Colonic mucosa (tissue), 4 donors: ENCODE data around the gene ZFPM1. TPM values are rescaled to one million over a fixed set of nuclear protein-coding genes. Genes with fewer than 3 reads are reported as not detected.

ENCODE experiments used
- DNase-seq: peaks from one replicate; pipeline ENCODE4 v3.0.0-alpha.2; 2020
- H3K27ac ChIP-seq: fragments of 200-600 bp; one replicate; pipeline ENCODE4 v1.8.0; 2021
- H3K27me3 ChIP-seq: fragments of 200-600 bp; one replicate; pipeline ENCODE4 v1.8.0; 2021
- H3K36me3 ChIP-seq: fragments of 200-600 bp; one replicate; pipeline ENCODE4 v1.8.0; 2021
- H3K4me1 ChIP-seq: fragments of 200-600 bp; one replicate; pipeline ENCODE4 v1.8.0; 2021; ENCODE audit warnings: mild to moderate bottlenecking
- H3K4me3 ChIP-seq: fragments of 200-600 bp; one replicate; pipeline ENCODE4 v1.8.0; 2021
- H3K9ac ChIP-seq, 2 donors: one replicate each; pipeline ENCODE4 v1.7.0; 2013; ENCODE audit warnings: control low read depth in 2 of 2, low read depth in 2 of 2, low read length in 2 of 2
- H3K9me3 ChIP-seq: fragments of 200-600 bp; one replicate; pipeline ENCODE4 v1.8.0; 2021
- intact Hi-C: fragments of 100-400 bp; cut with DNase I; formaldehyde crosslinking; loops from one replicate; pipeline ENCODE4 v1.14.1; 2022
- total RNA-seq, 2 donors: library from RNA; stranded (reverse); fragmentation: NEBNext Ultra II Directional in 1 of 2; extraction: Animal tissue kit (Norgen Biotek cat#: 25700) in 1 of 2; gene quantifications; one replicate each; pipeline ENCODE4 v1.2.1, GENCODE V29; 2021
- TF ChIP-seq, protein P1 (sequence below): fragments of 200-600 bp; IDR thresholded peaks from one replicate; pipeline ENCODE4 v1.8.0; 2022; ENCODE audit warnings: antibody characterized with exemption, mild to moderate bottlenecking
- donor health status: healthy.
- donor health status: DM: no; HTN: no; CAD: no.
- donor health status: DM: no; HTN: no; CAD: no.

ZFPM1 gene
- total RNA-seq, 2 donors from 2014 or later, result 6.6 to 12.5 TPM

DNA sequence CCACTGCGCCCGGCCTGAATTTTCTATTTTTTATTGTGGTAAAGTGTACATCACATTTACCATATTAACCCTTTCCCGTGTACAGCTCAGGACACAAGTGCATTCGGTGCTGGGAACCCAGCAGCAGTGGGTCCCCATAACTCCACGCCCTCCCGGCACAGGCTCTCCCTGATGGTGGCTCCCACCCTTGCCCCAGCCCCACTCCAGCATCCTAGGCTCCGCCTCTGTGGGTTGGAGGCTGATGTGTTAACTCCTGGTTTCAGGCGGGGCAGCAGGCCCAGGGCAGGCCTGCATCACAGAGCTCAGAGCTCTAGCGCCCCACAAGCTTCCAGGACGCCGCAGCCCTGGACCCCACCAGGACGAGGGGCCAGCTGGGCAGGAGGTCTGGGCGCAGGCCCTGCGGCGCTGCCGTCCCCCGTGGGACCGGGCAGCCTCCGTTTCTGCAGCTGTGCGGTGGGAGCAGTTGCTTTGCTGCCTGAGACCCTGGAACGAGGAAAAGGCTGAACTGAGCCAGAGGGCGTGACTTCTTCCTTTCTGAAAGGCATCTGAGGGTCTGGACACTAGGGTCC, 19.6 kb downstream of the ZFPM1 start:
- DNase-seq, result no peak

DNA sequence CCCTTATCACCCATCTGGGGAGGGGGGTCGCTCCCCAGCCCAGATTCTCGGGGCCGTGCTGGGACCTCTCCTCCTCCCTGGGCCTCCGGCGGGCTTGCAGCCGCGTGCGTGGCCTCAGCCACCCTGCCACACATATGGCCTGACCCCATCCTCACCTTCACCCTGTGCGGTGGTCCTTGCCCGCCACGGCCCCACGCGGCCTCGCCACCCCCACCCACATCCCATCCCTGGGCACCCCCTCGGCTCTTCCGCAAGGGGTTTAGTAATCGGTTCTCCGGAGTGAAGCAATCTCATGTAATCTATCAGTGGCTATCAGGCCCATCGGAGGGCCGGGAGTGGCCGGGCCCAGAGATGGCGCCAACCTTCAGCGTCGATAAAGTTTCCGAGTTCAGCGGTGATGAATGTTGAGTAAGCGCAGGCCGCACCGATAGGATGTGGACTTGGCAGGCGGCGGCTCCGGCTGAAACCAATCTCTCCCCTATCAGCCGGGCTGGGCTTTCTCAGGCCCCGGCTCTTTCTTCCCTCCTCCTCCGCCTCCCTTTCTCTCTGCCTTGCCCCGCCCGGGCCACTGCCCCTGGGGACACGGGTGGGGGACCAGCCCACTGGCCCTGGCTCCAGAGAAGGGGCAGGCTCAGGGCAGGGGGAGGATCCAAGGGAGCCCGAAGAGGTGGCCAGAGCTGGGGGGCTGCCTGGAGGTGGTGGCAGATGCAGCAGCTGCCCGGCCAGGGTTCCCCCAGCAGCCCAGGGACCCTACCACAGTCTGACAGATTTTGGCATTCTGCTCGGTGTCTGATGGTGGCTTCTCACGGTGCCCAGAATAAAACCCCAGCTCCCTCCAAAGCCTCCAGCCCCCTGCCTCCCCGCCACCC, 20.8 kb downstream of the ZFPM1 start:
- Histone ChIP-seq H3K4me1 (no peaks in the 10 kb centered on the region), H3K4me3 (no peak overlapping the region), H3K9ac (no peak overlapping the region), H3K36me3 (no peaks in the 10 kb centered on the region), H3K9me3 (no peaks in the 10 kb centered on the region), H3K27ac (no peak overlapping the region), H3K27me3 (no peaks in the 10 kb centered on the region)
- intact Hi-C loops, result no loop called here
- TF ChIP-seq, protein P1, sequence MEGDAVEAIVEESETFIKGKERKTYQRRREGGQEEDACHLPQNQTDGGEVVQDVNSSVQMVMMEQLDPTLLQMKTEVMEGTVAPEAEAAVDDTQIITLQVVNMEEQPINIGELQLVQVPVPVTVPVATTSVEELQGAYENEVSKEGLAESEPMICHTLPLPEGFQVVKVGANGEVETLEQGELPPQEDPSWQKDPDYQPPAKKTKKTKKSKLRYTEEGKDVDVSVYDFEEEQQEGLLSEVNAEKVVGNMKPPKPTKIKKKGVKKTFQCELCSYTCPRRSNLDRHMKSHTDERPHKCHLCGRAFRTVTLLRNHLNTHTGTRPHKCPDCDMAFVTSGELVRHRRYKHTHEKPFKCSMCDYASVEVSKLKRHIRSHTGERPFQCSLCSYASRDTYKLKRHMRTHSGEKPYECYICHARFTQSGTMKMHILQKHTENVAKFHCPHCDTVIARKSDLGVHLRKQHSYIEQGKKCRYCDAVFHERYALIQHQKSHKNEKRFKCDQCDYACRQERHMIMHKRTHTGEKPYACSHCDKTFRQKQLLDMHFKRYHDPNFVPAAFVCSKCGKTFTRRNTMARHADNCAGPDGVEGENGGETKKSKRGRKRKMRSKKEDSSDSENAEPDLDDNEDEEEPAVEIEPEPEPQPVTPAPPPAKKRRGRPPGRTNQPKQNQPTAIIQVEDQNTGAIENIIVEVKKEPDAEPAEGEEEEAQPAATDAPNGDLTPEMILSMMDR, result no peak
- DNase-seq, result no peak

More for the DNA sequence above, 19.6 kb downstream of the ZFPM1 start:
- TF ChIP-seq, protein P1, result no peak
- Histone ChIP-seq H3K27ac (no peak overlapping the region), H3K36me3 (no peaks in the 10 kb centered on the region), H3K27me3 (no peaks in the 10 kb centered on the region), H3K9ac (no peak overlapping the region), H3K4me3 (no peak overlapping the region), H3K4me1 (no peaks in the 10 kb centered on the region), H3K9me3 (no peaks in the 10 kb centered on the region)
- intact Hi-C loops, result no loop called here

DNA sequence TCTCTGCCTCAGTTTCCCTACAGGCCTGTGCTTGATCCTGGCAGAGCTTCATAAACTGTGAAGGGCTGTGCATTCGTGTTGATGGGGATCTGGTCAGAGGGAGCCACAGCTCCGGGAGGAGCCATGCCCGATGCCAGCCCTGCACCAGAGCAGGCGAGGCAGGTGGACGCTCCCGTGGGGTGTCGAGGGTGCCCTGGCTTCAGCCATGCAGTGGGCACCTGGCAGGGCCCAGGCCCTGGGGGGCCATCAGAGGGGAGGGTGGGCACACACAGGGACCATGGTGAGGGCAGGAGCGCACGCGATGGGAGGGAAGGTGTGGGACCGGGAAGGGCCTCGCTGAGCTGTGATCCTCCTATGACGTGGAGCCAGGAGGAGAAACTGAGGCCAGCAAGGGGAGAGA, 22.0 kb downstream of the ZFPM1 start:
- Histone ChIP-seq H3K27me3 (no peaks in the 10 kb centered on the region), H3K9ac (no peak overlapping the region), H3K4me3 (no peak overlapping the region), H3K4me1 (no peaks in the 10 kb centered on the region), H3K27ac (no peak overlapping the region), H3K9me3 (no peaks in the 10 kb centered on the region), H3K36me3 (no peaks in the 10 kb centered on the region)
- intact Hi-C loops, result no loop called here
- TF ChIP-seq, protein P1, result no peak
- DNase-seq, result no peak

DNA sequence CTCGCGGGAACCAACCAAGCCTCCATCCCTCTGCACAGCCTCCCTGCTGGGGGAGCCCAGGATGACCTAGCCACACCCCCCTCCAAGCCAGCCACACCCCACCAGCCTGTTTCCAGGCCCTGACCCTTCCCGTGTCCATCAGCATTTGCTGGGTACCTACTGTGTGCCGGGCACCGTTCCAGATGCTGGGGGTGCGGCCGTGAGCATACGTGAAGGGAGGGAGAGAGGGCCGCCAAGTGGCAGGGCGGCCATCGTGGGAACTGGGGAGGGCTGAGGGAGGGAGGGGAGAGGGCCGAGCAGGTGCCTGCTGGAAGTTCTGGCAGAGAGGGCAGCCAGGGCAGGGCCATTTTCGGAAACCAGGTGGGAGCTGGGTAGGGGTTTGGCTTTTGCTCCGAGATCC, 23.1 kb downstream of the ZFPM1 start:
- no peaks in the 10 kb centered on the region for H3K4me1 ChIP-seq
- DNase-seq, result no peak
- no peaks in the 10 kb centered on the region for H3K9me3 ChIP-seq
- no peak overlapping the region for H3K4me3 ChIP-seq
- no peak overlapping the region for H3K27ac ChIP-seq
- no peak overlapping the region for H3K9ac ChIP-seq
- H3K27me3 ChIP-seq, result no peaks in the 10 kb centered on the region
- no peaks in the 10 kb centered on the region for H3K36me3 ChIP-seq
- TF ChIP-seq, protein P1, result no peak
- intact Hi-C loops, result no loop called here

DNA sequence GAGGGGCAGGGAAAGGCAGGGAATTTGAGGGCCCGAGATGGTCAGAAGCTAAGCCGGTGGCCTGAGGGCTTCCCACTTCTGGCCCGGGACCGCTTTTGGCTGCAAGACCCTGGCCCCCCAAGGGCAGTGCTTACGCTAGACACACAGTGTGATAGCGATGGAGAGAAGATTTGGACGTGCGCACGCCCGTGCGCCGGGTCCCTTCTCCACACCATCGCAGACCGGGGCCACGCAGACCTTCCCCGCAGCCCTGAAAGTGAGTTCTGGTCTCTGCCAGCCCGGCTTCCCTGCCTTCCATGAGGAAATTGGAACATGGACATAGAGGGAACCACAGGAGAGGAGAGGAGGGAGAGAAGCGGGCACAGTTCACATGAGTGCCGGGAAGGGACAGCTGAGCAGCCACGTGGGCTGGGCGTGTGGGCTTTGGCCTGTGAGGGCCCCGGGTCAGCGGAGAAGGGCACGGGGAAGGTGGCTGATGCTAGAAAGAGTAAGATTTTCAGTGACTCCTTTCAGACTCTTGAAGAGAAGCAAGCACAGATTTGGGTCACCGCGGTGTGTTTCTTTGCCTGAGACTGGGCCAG, 23.8 kb downstream of the ZFPM1 start:
- intact Hi-C loops, result no loop called here
- no peak for DNase-seq
- Histone ChIP-seq H3K9me3 (no peaks in the 10 kb centered on the region), H3K9ac (no peak overlapping the region), H3K4me1 (no peaks in the 10 kb centered on the region), H3K27ac (no peak overlapping the region), H3K27me3 (no peaks in the 10 kb centered on the region), H3K36me3 (no peaks in the 10 kb centered on the region), H3K4me3 (no peak overlapping the region)
- TF ChIP-seq, protein P1, result no peak
